Loucy (cell line): Measurements from ENCODE around the gene RGS19.

Experiments
- H2AFZ ChIP-seq: fragments of 200-600 bp; sonication (generic); 2 replicates; pipeline ENCODE4 v1.6.0; 2016; ENCODE audit warnings: antibody characterized with exemption, mild to moderate bottlenecking, low read length, moderate library complexity
- H3F3A ChIP-seq: fragments of 200-600 bp; 2 replicates; pipeline ENCODE4 v1.6.0; 2016; ENCODE audit warnings: antibody characterized with exemption, low read depth, mild to moderate bottlenecking
- H3K27me3 ChIP-seq: fragments of 200-600 bp; sonication (generic); 2 replicates; pipeline ENCODE4 v1.6.1; 2014; ENCODE audit warnings: low read length, mild to moderate bottlenecking; ENCODE audit not compliant: insufficient read depth, poor library complexity, severe bottlenecking
- H3K36me3 ChIP-seq: fragments of 200-600 bp; sonication (generic); 2 replicates; pipeline ENCODE4 v1.6.1; 2016; ENCODE audit warnings: low read length; ENCODE audit not compliant: insufficient read depth
- H3K4me1 ChIP-seq: fragments of 200-600 bp; sonication (generic); 2 replicates; pipeline ENCODE4 v1.5.1; 2014; ENCODE audit warnings: low read length, mild to moderate bottlenecking; ENCODE audit not compliant: insufficient read depth, poor library complexity, severe bottlenecking
- H3K4me2 ChIP-seq: fragments of 200-600 bp; sonication (generic); 2 replicates; pipeline ENCODE4 v1.6.0; 2014; ENCODE audit warnings: antibody characterized with exemption, low read length, low read depth, mild to moderate bottlenecking; ENCODE audit not compliant: poor library complexity, severe bottlenecking
- H3K4me3 ChIP-seq: fragments of 200-600 bp; sonication (generic); 2 replicates; pipeline ENCODE4 v1.5.1; 2014; ENCODE audit warnings: low read length, mild to moderate bottlenecking, mixed read lengths; ENCODE audit not compliant: poor library complexity, severe bottlenecking
- H3K79me2 ChIP-seq: fragments of 200-600 bp; sonication (generic); 2 replicates; pipeline ENCODE4 v1.6.1; 2014; ENCODE audit warnings: low read length; ENCODE audit not compliant: insufficient read depth
- H3K9ac ChIP-seq: fragments of 200-600 bp; sonication (generic); 2 replicates; pipeline ENCODE4 v1.6.0; 2014; ENCODE audit warnings: mild to moderate bottlenecking, low read depth, low read length, moderate library complexity; ENCODE audit not compliant: poor library complexity, severe bottlenecking
- H3K9me2 ChIP-seq: fragments of 200-600 bp; sonication (generic); replicated peaks from 2 replicates; pipeline ENCODE4 v1.6.1; 2016; ENCODE audit warnings: low read depth, low read length, mixed read lengths
- H3K9me3 ChIP-seq: fragments of 200-600 bp; sonication (generic); 2 replicates; pipeline ENCODE4 v1.6.1; 2014; ENCODE audit warnings: mild to moderate bottlenecking, antibody characterized with exemption, low read length, low read depth; ENCODE audit not compliant: insufficient read depth
- H4K20me1 ChIP-seq: fragments of 200-600 bp; sonication (generic); 2 replicates; pipeline ENCODE4 v1.6.0; 2014; ENCODE audit warnings: antibody characterized with exemption, low read length, mild to moderate bottlenecking; ENCODE audit not compliant: insufficient read depth, poor library complexity, severe bottlenecking
- CTCF ChIP-seq: fragments of 200-600 bp; sonication (generic); conservative IDR thresholded peaks from 2 replicates; pipeline ENCODE4 v1.5.1; 2014; ENCODE audit warnings: mild to moderate bottlenecking, antibody characterized with exemption, low read length
- EZH2phosphoT487 ChIP-seq: fragments of 200-600 bp; IDR thresholded peaks from 2 replicates; pipeline ENCODE4 v1.6.1; 2018; ENCODE audit warnings: antibody characterized with exemption, mild to moderate bottlenecking, moderate library complexity, borderline replicate concordance

Gene RGS19

DNA sequence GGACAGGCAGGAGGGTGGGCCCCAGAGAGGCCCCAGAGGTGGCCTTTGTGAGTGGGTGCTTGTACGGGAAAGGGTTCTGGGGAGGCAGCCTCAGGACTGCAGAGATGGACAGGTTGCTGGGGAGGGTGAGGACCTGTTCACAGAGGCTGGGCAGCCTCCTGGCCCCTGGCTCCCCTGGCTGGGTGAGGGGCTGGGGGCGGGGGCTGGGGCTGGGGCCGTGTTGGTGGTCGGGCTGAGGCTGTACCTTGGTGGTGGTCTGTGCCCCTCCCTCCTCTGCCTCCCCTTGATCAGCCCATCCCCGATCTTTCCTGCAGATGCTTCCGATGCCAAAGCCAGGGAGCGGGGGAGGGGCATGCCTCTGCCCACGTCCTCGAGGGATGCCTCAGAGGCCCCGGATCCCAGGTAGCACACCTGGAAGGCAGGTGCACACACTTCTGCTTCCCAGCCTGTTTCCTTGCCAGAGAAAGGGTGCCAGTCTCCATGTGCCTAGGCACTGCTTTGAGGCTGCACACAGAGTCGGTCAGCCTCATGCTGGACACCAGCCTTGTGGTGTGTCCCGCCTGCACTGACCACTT, 11.5 kb downstream of the RGS19 start:
- H3K27me3 ChIP-seq: no peaks in the 10 kb centered on the region
- TF ChIP-seq CTCF (no peak), EZH2phosphoT487 (no peak)
- peaks cover 56% of the 10 kb centered on the region for H3K4me1 ChIP-seq
- H3K4me2 ChIP-seq: peak overlapping the region; percentile 32
- no peaks in the 10 kb centered on the region for H3F3A ChIP-seq
- no peaks in the 10 kb centered on the region for H3K36me3 ChIP-seq
- H3K79me2 ChIP-seq: peaks cover 15% of the 10 kb centered on the region; the same call in 1 of the 2 replicates
- H3K9me2 ChIP-seq: no peaks in the 10 kb centered on the region
- no peaks in the 10 kb centered on the region for H4K20me1 ChIP-seq
- H3K4me3 ChIP-seq: no peak overlapping the region
- no peaks in the 10 kb centered on the region for H3K9me3 ChIP-seq
- H3K9ac ChIP-seq: peak overlapping the region; percentile 20
- H2AFZ ChIP-seq: no peak overlapping the region

DNA sequence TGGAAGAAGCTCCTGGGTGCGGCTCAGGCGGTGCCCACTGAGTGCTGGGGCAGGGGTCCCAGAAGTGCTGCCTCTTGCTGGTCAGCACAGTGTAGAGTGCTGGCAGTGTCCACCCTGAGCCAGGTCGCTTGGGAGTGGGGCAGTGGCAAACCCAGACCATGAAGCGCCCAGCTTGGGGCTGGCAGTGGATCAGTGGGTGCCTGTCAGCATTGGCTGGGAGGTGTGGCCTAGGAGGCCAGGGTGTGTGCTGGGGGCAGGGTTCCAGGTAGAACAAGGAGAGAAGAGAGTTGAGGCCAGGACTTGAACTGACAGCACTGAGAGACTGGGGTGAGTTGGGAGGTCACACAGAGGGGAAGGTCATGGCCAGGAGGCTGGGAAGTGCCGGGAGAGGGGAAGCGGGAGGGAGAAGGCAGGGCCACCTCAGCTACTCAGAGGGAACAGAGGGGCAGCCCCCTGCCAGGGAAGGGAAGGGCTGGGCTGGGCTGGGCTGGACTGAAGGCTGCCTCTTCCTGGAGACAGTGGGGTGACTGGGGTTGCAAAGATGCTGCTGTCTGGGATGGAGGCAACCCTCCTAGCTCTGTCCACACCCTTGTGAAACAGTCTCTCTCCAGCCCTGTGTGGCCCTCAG, 12.2 kb downstream of the RGS19 start:
- peaks cover 60% of the 10 kb centered on the region for H3K4me1 ChIP-seq
- H3K9ac ChIP-seq: peak overlapping the region; percentile 20
- H3K27me3 ChIP-seq: no peaks in the 10 kb centered on the region
- H3K9me2 ChIP-seq: no peaks in the 10 kb centered on the region
- no peak overlapping the region for H3K4me3 ChIP-seq
- no peaks in the 10 kb centered on the region for H3K9me3 ChIP-seq
- no peak overlapping the region for H2AFZ ChIP-seq
- H4K20me1 ChIP-seq: no peaks in the 10 kb centered on the region
- H3K4me2 ChIP-seq: peak overlapping the region; percentile 83
- H3F3A ChIP-seq: no peaks in the 10 kb centered on the region
- H3K36me3 ChIP-seq: no peaks in the 10 kb centered on the region
- H3K79me2 ChIP-seq: peaks cover 15% of the 10 kb centered on the region; the same call in 1 of the 2 replicates
- TF ChIP-seq EZH2phosphoT487: no peak
- TF ChIP-seq CTCF: no peak

GRCh38 chr20:64065974-64066343, 13.4 kb downstream of the RGS19 start:
- H3K4me1 ChIP-seq: peaks cover 60% of the 10 kb centered on the region
- no peaks in the 10 kb centered on the region for H3F3A ChIP-seq
- peak overlapping the region; percentile 30 for H3K4me3 ChIP-seq
- H3K27me3 ChIP-seq: no peaks in the 10 kb centered on the region
- H2AFZ ChIP-seq: no peak overlapping the region
- TF ChIP-seq EZH2phosphoT487 (no peak), CTCF (no peak)
- H3K9me3 ChIP-seq: no peaks in the 10 kb centered on the region
- H4K20me1 ChIP-seq: no peaks in the 10 kb centered on the region
- H3K79me2 ChIP-seq: peaks cover 15% of the 10 kb centered on the region; the same call in 1 of the 2 replicates
- peak overlapping the region; percentile 83 for H3K4me2 ChIP-seq
- no peaks in the 10 kb centered on the region for H3K9me2 ChIP-seq
- H3K36me3 ChIP-seq: no peaks in the 10 kb centered on the region
- peak overlapping the region; percentile 20 for H3K9ac ChIP-seq
